Activated T-helper 1 cell treated with Interleukin-2 at 50 U/mL for 16 hours (primary cell): Measurements from ENCODE around the gene ZCCHC14.

Experiments used
- DNase-seq: peaks from one replicate; pipeline ENCODE4 v3.0.0-alpha.2; 2020; ENCODE audit warnings: low read depth

ZCCHC14 gene

DNA sequence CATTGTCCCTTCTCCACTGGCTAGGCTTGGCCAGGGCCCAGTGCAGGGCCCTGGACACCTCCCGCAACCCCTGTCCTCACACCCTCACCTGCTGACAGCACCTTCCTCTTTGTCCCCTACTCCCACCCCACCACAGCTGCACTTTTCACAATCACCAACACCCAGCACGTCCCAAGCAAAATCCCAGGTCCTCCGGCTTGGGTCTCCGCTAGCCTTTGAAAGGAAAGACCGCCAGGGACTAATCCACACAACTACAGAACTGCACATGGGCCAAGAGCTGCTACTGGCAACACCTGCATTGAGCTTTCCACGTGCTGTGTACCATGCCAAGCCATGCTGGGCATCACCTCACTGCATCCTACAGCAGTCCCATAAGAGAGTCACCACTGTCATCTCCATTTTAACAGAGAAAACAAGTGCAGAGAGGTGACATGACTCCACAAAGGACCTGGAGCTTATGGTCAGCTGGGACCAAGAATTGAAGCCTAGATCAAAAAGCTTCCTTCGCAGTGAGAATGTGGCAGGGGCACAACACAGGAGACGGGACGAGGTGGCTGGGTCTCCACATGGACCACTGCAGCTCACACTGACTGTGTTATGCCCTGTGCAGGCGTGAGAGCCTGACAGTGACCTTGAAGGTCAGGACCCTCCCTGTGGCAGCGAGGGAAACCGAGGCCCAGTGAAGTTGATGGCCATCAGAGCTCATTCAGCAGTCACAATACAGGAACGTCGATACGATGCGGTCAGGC is 131.8 kb downstream of the ZCCHC14 start:
- no peak for DNase-seq

- DNase-seq = no peak
Measured at GRCh38 chr16:87359121-87359520, 133.7 kb downstream of the ZCCHC14 start.

GRCh38 chr16:87358696-87359095 is 134.1 kb downstream of the ZCCHC14 start:
- no peak for DNase-seq

- DNase-seq = no peak
Measured at GRCh38 chr16:87358250-87358649, 134.6 kb downstream of the ZCCHC14 start.

- DNase-seq = no peak
Measured at GRCh38 chr16:87356491-87356853, 136.4 kb downstream of the ZCCHC14 start.
